Measurements from ENCODE around the gene HYAL3.

DNA sequence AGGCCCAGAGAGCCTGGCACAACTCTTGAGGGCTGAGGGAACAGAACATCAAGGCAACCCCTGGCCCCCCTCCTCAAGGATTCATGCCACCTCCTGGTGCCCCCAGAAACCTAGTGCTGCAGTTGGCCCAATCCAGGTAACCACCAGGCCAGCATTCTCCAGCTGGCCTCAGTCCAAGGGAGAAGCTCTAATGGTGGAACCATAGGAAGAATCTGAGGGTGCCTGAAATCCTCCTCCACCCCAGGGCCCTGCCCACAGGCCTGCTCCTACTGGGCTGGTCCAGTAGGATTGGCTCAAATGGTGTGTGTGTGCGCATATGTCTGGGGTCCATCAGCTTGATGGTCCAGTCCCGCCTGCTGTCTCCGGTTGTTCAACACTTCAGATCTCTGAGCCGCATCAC, 15.6 kb upstream of the HYAL3 start:
- TF ChIP-seq, protein P1, sequence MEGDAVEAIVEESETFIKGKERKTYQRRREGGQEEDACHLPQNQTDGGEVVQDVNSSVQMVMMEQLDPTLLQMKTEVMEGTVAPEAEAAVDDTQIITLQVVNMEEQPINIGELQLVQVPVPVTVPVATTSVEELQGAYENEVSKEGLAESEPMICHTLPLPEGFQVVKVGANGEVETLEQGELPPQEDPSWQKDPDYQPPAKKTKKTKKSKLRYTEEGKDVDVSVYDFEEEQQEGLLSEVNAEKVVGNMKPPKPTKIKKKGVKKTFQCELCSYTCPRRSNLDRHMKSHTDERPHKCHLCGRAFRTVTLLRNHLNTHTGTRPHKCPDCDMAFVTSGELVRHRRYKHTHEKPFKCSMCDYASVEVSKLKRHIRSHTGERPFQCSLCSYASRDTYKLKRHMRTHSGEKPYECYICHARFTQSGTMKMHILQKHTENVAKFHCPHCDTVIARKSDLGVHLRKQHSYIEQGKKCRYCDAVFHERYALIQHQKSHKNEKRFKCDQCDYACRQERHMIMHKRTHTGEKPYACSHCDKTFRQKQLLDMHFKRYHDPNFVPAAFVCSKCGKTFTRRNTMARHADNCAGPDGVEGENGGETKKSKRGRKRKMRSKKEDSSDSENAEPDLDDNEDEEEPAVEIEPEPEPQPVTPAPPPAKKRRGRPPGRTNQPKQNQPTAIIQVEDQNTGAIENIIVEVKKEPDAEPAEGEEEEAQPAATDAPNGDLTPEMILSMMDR (IDR thresholded peaks at IDR 0.05; ENCODE audit: low read depth, low read length, poor library complexity, severe bottlenecking), result no peak
- no peak for TF ChIP-seq EZH2phosphoT487 (IDR thresholded peaks at IDR 0.05; ENCODE audit: borderline replicate concordance, low read length)
